Natural killer cell (primary cell): ENCODE measurements around the gene GALNT12. TPM values are rescaled to one million over a fixed set of nuclear protein-coding genes. Genes with fewer than 3 reads are reported as not detected.

ENCODE experiments used
- ATAC-seq, 3 donors: fragments of 150-1000 bp in 2 of 3; fragments of 200-7000 bp in 1 of 3; cut with Tn5 transposase; 1 replicate in 1 of 3; 2 replicates in 2 of 3; pipeline ENCODE4 v1.10.0; 2021; ENCODE audit warnings: mild to moderate bottlenecking in 2 of 3, moderate library complexity in 2 of 3
- DNase-seq, 2 donors: peaks; one replicate each; pipeline versions ENCODE4 v3.0.0 to v3.0.0-alpha.2; 2013 to 2021; ENCODE audit warnings: mixed read lengths in 1 of 2
- H3K27ac ChIP-seq: one replicate; pipeline ENCODE4 v1.5.1; 2013; ENCODE audit warnings: mild to moderate bottlenecking, low read length
- H3K27me3 ChIP-seq: one replicate; pipeline ENCODE4 v1.6.1; 2013; ENCODE audit warnings: low read length; ENCODE audit not compliant: control insufficient read depth, insufficient read depth
- H3K36me3 ChIP-seq: one replicate; pipeline ENCODE4 v1.6.1; 2013; ENCODE audit warnings: low read length; ENCODE audit not compliant: control insufficient read depth, insufficient read depth
- H3K4me1 ChIP-seq: one replicate; pipeline ENCODE4 v1.6.1; 2013; ENCODE audit warnings: low read length; ENCODE audit not compliant: control insufficient read depth, insufficient read depth
- H3K4me3 ChIP-seq: one replicate; pipeline ENCODE4 v1.5.1; 2013; ENCODE audit warnings: low read length
- H3K9me3 ChIP-seq: one replicate; pipeline ENCODE4 v1.6.1; 2013; ENCODE audit warnings: low read length; ENCODE audit not compliant: control insufficient read depth, insufficient read depth
- H3K27ac Mint-ChIP-seq, 2 donors: one replicate each; pipeline ENCODE4 v1.8.0; 2022; ENCODE audit warnings: mild to moderate bottlenecking in 2 of 2, mixed read lengths in 2 of 2, moderate library complexity in 1 of 2
- H3K27me3 Mint-ChIP-seq, 2 donors: one replicate each; pipeline ENCODE4 v1.8.0; 2022; ENCODE audit warnings: low read depth in 2 of 2, mixed read lengths in 2 of 2
- H3K36me3 Mint-ChIP-seq: one replicate; pipeline ENCODE4 v1.8.0; 2022; ENCODE audit warnings: mixed read lengths
- H3K4me1 Mint-ChIP-seq, 2 donors: one replicate each; pipeline ENCODE4 v1.8.0; 2022; ENCODE audit warnings: mixed read lengths in 2 of 2
- H3K4me3 Mint-ChIP-seq: one replicate; pipeline ENCODE4 v1.8.0; 2022; ENCODE audit warnings: mild to moderate bottlenecking, moderate library complexity, mixed read lengths
- H3K9me3 Mint-ChIP-seq, 2 donors: one replicate each; pipeline ENCODE4 v1.8.0; 2022; ENCODE audit warnings: mixed read lengths in 2 of 2
- CTCF ChIP-seq: fragments of 200-600 bp; IDR thresholded peaks from one replicate; pipeline ENCODE4 v1.8.0; 2022; ENCODE audit warnings: antibody characterized with exemption
- WGBS: methylation state at CpG from one replicate; pipeline ENCODE4 v1.1.7; 2013; ENCODE audit warnings: missing lambda C conversion rate; ENCODE audit not compliant: insufficient coverage; 5-methylcytosine and 5-hydroxymethylcytosine counted together
- intact Hi-C: fragments of 100-400 bp; cut with micrococcal nuclease; formaldehyde crosslinking; loops from one replicate; pipeline ENCODE4 v1.14.2; 2022
- total RNA-seq, 4 donors: library from RNA; stranded (reverse); fragments of 120-200 nt in 1 of 4; gene quantifications; one replicate each; pipeline versions ENCODE4 v1.2.3 to v1.2.4, GENCODE V29; 2013 to 2022

GALNT12 gene
- total RNA-seq, 3 donors from 2014 or later (not counting 1 experiment from before 2014, with no cell fraction given) = 9.1 to 9.4 (median 9.4) TPM

- Histone ChIP-seq H3K9me3 (no peaks in the 10 kb centered on the region), H3K36me3 (no peaks in the 10 kb centered on the region), H3K4me1 (no peaks in the 10 kb centered on the region), H3K27ac (no peak overlapping the region), H3K27me3 (no peaks in the 10 kb centered on the region), H3K4me3 (no peak overlapping the region)
- Mint-ChIP-seq H3K4me3 (no peak overlapping the region), H3K4me1 (no peaks in the 10 kb centered on the region), H3K36me3 (no peaks in the 10 kb centered on the region), H3K27me3 (peaks cover 11 to 17% of the 10 kb centered on the region in 2 donors), H3K27ac (no peak overlapping the region), H3K9me3 (no peaks in the 10 kb centered on the region)
- DNase-seq (no peak), ATAC-seq (no peak)
- intact Hi-C loops = no loop called here
- no peak for TF ChIP-seq CTCF
- 74% methylated on average over 5 of the region's 5 CpGs for WGBS
These were observed 49.5 kb downstream of the GALNT12 start for GRCh38 chr9:98856982-98857381.

- H3K36me3 Mint-ChIP-seq = no peaks in the 10 kb centered on the region
- Histone ChIP-seq H3K36me3 (no peaks in the 10 kb centered on the region), H3K4me3 (no peak overlapping the region), H3K4me1 (no peaks in the 10 kb centered on the region), H3K9me3 (no peaks in the 10 kb centered on the region), H3K27ac (no peak overlapping the region), H3K27me3 (no peaks in the 10 kb centered on the region)
- no peak overlapping the region for H3K27ac Mint-ChIP-seq
- ATAC-seq = no peak
- TF ChIP-seq CTCF = no peak
- no peaks in the 10 kb centered on the region for H3K9me3 Mint-ChIP-seq
- peaks cover 15 to 27% of the 10 kb centered on the region in 2 donors for H3K27me3 Mint-ChIP-seq
- no peaks in the 10 kb centered on the region for H3K4me1 Mint-ChIP-seq
- intact Hi-C loops = no loop called here
- H3K4me3 Mint-ChIP-seq = no peak overlapping the region
- 72% methylated on average over 4 of the region's 5 CpGs for WGBS
- DNase-seq = no peak
These were observed 52.5 kb downstream of the GALNT12 start for GRCh38 chr9:98859941-98860340.

- TF ChIP-seq CTCF = no peak
- H3K36me3 ChIP-seq = no peaks in the 10 kb centered on the region
- no peaks in the 10 kb centered on the region for H3K9me3 ChIP-seq
- H3K4me3 ChIP-seq = no peak overlapping the region
- ATAC-seq = no peak
- intact Hi-C loops = no loop called here
- no peak overlapping the region for H3K27ac ChIP-seq
- 50% methylated on average over 4 of the region's 5 CpGs for WGBS
- no peak for DNase-seq
- Mint-ChIP-seq H3K27me3 (peaks cover 18 to 30% of the 10 kb centered on the region in 2 donors), H3K4me1 (no peaks in the 10 kb centered on the region), H3K9me3 (no peaks in the 10 kb centered on the region), H3K4me3 (no peak overlapping the region), H3K36me3 (no peaks in the 10 kb centered on the region), H3K27ac (no peak overlapping the region)
- no peaks in the 10 kb centered on the region for H3K27me3 ChIP-seq
- H3K4me1 ChIP-seq = no peaks in the 10 kb centered on the region
These were observed 53.4 kb downstream of the GALNT12 start for GRCh38 chr9:98860871-98861293.

- intact Hi-C loops = no loop called here
- no peak for TF ChIP-seq CTCF
- no peaks in the 10 kb centered on the region for H3K9me3 ChIP-seq
- H3K36me3 ChIP-seq = no peaks in the 10 kb centered on the region
- no peaks in the 10 kb centered on the region for H3K27me3 ChIP-seq
- no peak overlapping the region for H3K27ac ChIP-seq
- ATAC-seq = no peak
- no peak overlapping the region for H3K4me3 ChIP-seq
- H3K4me1 ChIP-seq = no peaks in the 10 kb centered on the region
- no peak overlapping the region for H3K4me3 Mint-ChIP-seq
- WGBS = 76% methylated on average over 7 of the region's 8 CpGs
- no peaks in the 10 kb centered on the region for H3K9me3 Mint-ChIP-seq
- H3K36me3 Mint-ChIP-seq = no peaks in the 10 kb centered on the region
- H3K27ac Mint-ChIP-seq = no peak overlapping the region
- no peak for DNase-seq
- H3K27me3 Mint-ChIP-seq = peaks cover 23 to 33% of the 10 kb centered on the region in 2 donors
- H3K4me1 Mint-ChIP-seq = no peaks in the 10 kb centered on the region
These were observed 54.5 kb downstream of the GALNT12 start for GRCh38 chr9:98861781-98862504.
